K562 (cell line): ENCODE measurements around the gene ENTPD3. TPM values are rescaled to one million over a fixed set of nuclear protein-coding genes. Genes with fewer than 3 reads are reported as not detected.

Experiments
- AFF4 ChIP-seq: sonication (generic); formaldehyde crosslinking; IDR thresholded peaks from 2 replicates; pipeline ENCODE4 v1.8.0; 2023; ENCODE audit warnings: mild to moderate bottlenecking, missing genetic modification reagents
- CREB3L1 ChIP-seq: fragments of 450-650 bp; IDR thresholded peaks from 2 replicates; pipeline ENCODE4 v1.6.1; 2014; ENCODE audit warnings: low read depth, mild to moderate bottlenecking, moderate library complexity, borderline replicate concordance
- DPF2 ChIP-seq: fragments of 450-650 bp; IDR thresholded peaks from 2 replicates; pipeline ENCODE4 v1.6.1; 2016
- FIP1L1 ChIP-seq: fragments of 200-400 bp; formaldehyde crosslinking; IDR thresholded peaks from 2 replicates; pipeline ENCODE4 v1.6.1; 2018; ENCODE audit warnings: mild to moderate bottlenecking, low read depth, low read length; ENCODE audit not compliant: poor library complexity, severe bottlenecking
- HIVEP1 ChIP-seq: fragments of 250-450 bp; sonication (Bioruptor Pico); IDR thresholded peaks from 2 replicates; pipeline ENCODE4 v1.4.0; 2020; ENCODE audit warnings: mild to moderate bottlenecking
- HNRNPL ChIP-seq: fragments of 200-400 bp; formaldehyde crosslinking; IDR thresholded peaks from 2 replicates; pipeline ENCODE4 v1.6.1; 2017; ENCODE audit warnings: low read depth, mild to moderate bottlenecking, low read length
- IRF1 ChIP-seq: sonication (generic); formaldehyde crosslinking; IDR thresholded peaks from 2 replicates; pipeline ENCODE4 v1.8.0; 2022; ENCODE audit warnings: missing genetic modification reagents, mild to moderate bottlenecking, borderline replicate concordance
- KLF13 ChIP-seq: fragments of 450-650 bp; IDR thresholded peaks from 2 replicates; pipeline ENCODE4 v1.6.1; 2016; ENCODE audit warnings: missing genetic modification characterization, low read depth, mild to moderate bottlenecking, missing compliant biosample characterization, moderate library complexity, borderline replicate concordance
- MIER1 ChIP-seq: fragments of 450-650 bp; IDR thresholded peaks from 2 replicates; pipeline ENCODE4 v1.6.1; 2016; ENCODE audit warnings: antibody characterized with exemption, mild to moderate bottlenecking, low read depth
- NEUROD1 ChIP-seq: fragments of 150-350 bp; IDR thresholded peaks from 2 replicates; pipeline ENCODE4 v1.6.1; 2014; ENCODE audit warnings: borderline replicate concordance, low read length, low read depth; ENCODE audit not compliant: partially characterized antibody
- POLR2A ChIP-seq: fragments of 450-650 bp; conservative IDR thresholded peaks from 2 replicates; pipeline ENCODE4 v1.6.1; 2016
- SMARCA4 ChIP-seq: fragments of 450-650 bp; IDR thresholded peaks from 2 replicates; pipeline ENCODE4 v1.6.1; 2016
- TAF1 ChIP-seq: IDR thresholded peaks from 2 replicates; pipeline ENCODE4 v1.6.1; 2011; ENCODE audit warnings: mild to moderate bottlenecking, low read length, moderate library complexity; ENCODE audit not compliant: insufficient read depth, control insufficient read depth, severe bottlenecking; ENCODE audit errors: extremely low read depth
- TOE1 ChIP-seq, 2 experiments: fragments of 450-650 bp in 1 of 2; sonication (generic) in 1 of 2; formaldehyde crosslinking in 1 of 2; IDR thresholded peaks; 2 replicates each; pipeline versions ENCODE4 v1.7.1 to v1.8.0; 2016 to 2022; ENCODE audit warnings: borderline replicate concordance in 2 of 2, mild to moderate bottlenecking in 2 of 2, antibody characterized with exemption in 1 of 2, inconsistent platforms in 1 of 2, low read depth in 1 of 2, missing genetic modification reagents in 1 of 2, moderate library complexity in 1 of 2
- ZNF165 ChIP-seq: fragments of 250-450 bp; sonication (Bioruptor Pico); IDR thresholded peaks from 2 replicates; pipeline ENCODE4 v1.4.0; 2020; ENCODE audit warnings: borderline replicate concordance
- ZNF23 ChIP-seq: fragments of 250-450 bp; sonication (Bioruptor Pico); IDR thresholded peaks from 2 replicates; pipeline ENCODE4 v1.4.0; 2020; ENCODE audit warnings: mild to moderate bottlenecking
- ZNF699 ChIP-seq: fragments of 250-450 bp; sonication (Bioruptor Pico); IDR thresholded peaks from 2 replicates; pipeline ENCODE4 v1.8.0; 2021; ENCODE audit warnings: mild to moderate bottlenecking, moderate library complexity; ENCODE audit not compliant: insufficient replicate concordance
- polyA plus RNA-seq, 8 experiments: library from polyadenylated mRNA; depleted of rRNA in 4 of 8; stranded (reverse) in 5 of 8; unstranded in 3 of 8; fragments of >200 nt; fragmentation: Nextera tagmentation in 2 of 8; fragmentation: Illumina TruSeq in 1 of 8; extraction: Ambion mirVana in 2 of 8; extraction: Trizol in 1 of 8; gene quantifications; 2 replicates each; pipeline versions ENCODE4 v1.2.1 to v1.2.3, GENCODE V29; 2011 to 2014; ENCODE audit warnings: inconsistent platforms in 1 of 8, missing spikeins in 1 of 8
- total RNA-seq, 7 experiments: library from RNA; depleted of rRNA in 6 of 7; stranded (reverse); fragments of >200 nt in 6 of 7; fragmentation: Illumina TruSeq in 2 of 7; extraction: Trizol in 2 of 7; gene quantifications; 2 replicates each; pipeline versions ENCODE4 v1.2.1 to v1.2.3, GENCODE V29; 2011 to 2021; ENCODE audit warnings: low replicate concordance in 1 of 7

Gene ENTPD3
- total and polyA plus RNA-seq, 9 of the 15 experiments (the other 6 are each of a cell fraction or from before 2014, with no cell fraction given) = 0.23 to 2.1 (median 0.58) TPM

GRCh38 chr3:40456940-40457823 lies 70.2 kb downstream of the ENTPD3 start, which contains the start of gene RPL14 (continued):
- TF ChIP-seq AFF4 (peak; percentile 93; the same call in 1 of the 2 replicates), ZNF23 (no peak), FIP1L1 (peak; percentile 93), SMARCA4 (no peak; the same call in 1 of the 2 replicates), ZNF699 (CRISPR knock-in tag) (no peak), TAF1 (peak; percentile 98), MIER1 (no peak), TOE1 (IDR thresholded peaks at IDR 0.05; ENCODE audit: borderline replicate concordance) (0 out of 2 replicates have a peak, but pooled peaks have one; percentile 58), TOE1 (CRISPR knock-in tag; IDR thresholded peaks at IDR 0.05; ENCODE audit: borderline replicate concordance, low read depth) (peak; percentile 90), HNRNPL (peak; percentile 53; the same call in 1 of the 2 replicates), POLR2A (peak; percentile 99), IRF1 (0 out of 2 replicates have a peak, but pooled peaks have one; percentile 49), HIVEP1 (no peak), CREB3L1 (peak; percentile 74; the same call in 1 of the 2 replicates), DPF2 (peak; percentile 53; the same call in 1 of the 2 replicates), NEUROD1 (peak; percentile 39), KLF13 (tag) (peak; percentile 77), ZNF165 (CRISPR knock-in tag) (no peak)
